MCF 10A (cell line): ENCODE measurements around the gene MTRF1. TPM values are rescaled to one million over a fixed set of nuclear protein-coding genes. Genes with fewer than 3 reads are reported as not detected.

Experiments
- total RNA-seq: library from RNA; stranded (reverse); gene quantifications from 2 replicates; pipeline ENCODE4 v1.2.3, GENCODE V29; 2022

Gene MTRF1
- total RNA-seq, 1 experiment from 2014 or later: 10.3 TPM

Other genes with a start within 250 kb of the MTRF1 start
- 73.7 and 82.1 TPM in 2 replicates for gene ELF1, start 244.3 kb downstream of the MTRF1 start, total RNA-seq
- gene WBP4, start 202.1 kb downstream of the MTRF1 start, total RNA-seq: 14.7 and 16.0 TPM in 2 replicates
- gene KBTBD6, start 130.8 kb downstream of the MTRF1 start, total RNA-seq: 8.1 and 8.2 TPM in 2 replicates
- gene KBTBD7, start 69.0 kb downstream of the MTRF1 start, total RNA-seq: 1.4 and 1.8 TPM in 2 replicates
- 13.8 and 14.2 TPM in 2 replicates for gene NAA16, start 47.7 kb upstream of the MTRF1 start, total RNA-seq
- gene RGCC, start 194.0 kb upstream of the MTRF1 start, total RNA-seq: 2.9 and 3.7 TPM in 2 replicates